HG03103 (cell line): ENCODE data around the gene ZNF283.

Experiments
- ATAC-seq: cut with Tn5 transposase; IDR thresholded peaks from one replicate; pipeline ENCODE4 v1.9.1; 2021; ENCODE audit warnings: low read depth; ENCODE audit not compliant: unreplicated experiment

The ZNF283 gene

DNA sequence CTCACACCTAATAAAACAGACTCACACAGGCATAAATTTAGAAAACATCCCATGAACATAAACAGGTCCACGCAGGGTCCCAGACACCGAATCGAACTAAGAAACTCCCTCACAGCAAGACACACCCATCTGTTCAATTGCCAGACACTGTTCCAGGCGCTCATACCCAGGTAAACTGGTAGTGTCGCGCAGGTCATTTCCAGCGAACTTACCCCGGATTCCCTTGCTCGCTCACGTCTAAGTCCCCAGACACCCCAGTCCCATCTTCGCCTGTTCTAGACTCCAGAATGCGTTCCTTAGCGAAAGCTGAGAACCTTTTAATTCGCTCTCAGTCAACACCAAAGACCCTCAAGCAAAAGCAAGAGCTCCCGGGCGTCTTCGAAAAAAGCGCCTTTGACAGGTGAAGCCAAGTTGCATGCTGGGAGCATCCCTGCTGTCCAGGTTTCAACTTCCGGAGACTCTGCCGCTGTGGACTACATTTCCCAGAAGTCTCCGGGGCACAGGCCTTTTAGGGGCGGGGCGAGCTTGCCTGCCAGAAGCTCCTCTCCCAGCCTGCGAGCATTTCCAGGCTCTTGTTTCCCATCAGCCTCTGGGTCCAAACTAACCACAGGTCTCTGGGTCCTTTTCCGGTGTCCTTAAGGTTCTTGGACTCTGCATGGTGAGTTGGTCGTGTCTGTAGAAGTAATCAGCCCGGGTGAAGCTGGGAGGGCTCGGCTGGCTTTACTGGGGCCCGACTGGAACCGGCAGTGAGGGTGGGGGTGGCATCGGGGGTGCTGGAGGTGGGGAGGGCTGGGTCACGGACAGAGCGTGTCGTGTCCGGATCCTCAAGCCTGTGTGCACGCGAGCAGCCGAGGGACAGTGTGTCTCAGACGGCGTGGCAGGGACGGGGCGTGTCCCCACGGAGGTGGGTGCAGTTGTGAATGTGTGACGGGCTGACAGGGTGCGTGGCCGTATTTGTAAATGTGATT is at the start of gene ZNF283:
Gene ZNF283 (plus strand): TSS at position 535 of the 968 bp plus-strand sequence. CDS start 6,184 bp downstream, outside the sequence.
- ATAC-seq, result no peak

DNA sequence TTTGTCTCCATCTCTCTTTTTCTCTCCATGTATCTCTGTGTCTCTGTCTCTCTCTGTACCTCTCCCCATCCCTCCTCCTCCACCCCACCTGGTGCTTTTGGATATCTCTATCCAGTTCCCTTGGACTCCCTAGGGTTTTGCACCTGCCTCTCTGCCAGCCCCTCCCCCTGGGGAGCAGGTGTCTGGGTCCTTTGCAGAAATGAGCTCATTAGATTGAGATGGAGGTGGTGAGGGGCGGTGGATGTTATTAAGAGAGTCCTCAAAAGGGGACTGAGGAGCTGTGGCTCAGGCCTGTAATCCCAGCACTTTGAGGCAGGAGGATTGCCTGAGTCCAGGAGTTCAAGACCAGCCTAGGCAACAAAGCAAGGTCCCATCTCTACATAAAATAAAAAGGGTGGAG is 48.5 kb upstream of the ZNF283 start:
- no peak for ATAC-seq

DNA sequence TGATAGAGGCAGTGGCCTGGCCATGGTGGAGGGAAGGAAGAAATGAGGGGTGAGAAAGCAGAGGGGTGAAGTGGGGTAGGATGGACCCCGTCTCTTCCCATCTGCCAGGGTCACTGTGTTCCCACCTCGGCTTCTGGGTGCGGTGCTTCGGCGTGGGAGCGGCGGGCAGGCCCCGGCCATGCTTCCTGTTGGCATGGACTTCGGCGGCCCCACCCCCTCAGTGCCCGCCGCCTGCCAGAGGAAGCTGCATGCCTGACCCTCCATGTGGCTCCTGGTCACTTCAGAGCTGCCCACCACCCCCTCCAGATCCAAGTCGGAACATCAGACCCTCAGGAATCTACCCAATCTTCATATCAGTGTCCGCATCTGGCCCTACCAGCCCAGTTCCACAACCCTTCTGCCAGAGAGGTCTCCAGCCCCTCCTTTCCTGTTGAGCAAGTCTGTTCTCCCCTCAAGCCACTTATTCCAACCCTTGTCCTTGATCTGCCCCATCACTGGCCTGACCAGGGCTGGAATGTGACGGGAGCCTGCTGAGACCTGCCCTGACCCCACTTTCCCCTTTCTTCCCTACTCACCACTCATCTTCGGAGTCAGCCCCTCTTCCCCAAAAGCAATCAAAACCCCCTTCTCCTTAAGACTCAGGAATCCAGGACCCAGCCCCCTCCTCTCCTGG is 47.8 kb upstream of the ZNF283 start:
- ATAC-seq, result no peak

DNA sequence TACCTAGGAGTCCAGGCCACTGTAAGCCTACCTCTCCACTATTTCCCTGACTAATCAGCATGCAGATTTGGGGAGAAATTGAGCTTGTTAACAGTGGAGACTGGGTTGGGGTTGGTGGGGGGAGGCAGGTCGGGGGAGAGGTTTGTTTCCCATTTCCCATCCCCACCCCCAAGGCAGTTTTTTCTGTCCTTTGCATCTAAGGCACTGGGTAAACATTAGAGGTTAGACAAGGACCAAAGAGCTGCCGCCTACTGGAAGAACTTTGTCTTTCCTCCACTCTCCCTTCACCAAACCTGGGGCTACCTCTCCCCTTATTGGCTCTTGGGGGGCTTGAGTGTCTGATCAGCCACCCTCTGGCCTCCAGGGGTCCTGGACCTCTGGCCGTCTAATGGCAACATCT is 47.3 kb upstream of the ZNF283 start:
- no peak for ATAC-seq

DNA sequence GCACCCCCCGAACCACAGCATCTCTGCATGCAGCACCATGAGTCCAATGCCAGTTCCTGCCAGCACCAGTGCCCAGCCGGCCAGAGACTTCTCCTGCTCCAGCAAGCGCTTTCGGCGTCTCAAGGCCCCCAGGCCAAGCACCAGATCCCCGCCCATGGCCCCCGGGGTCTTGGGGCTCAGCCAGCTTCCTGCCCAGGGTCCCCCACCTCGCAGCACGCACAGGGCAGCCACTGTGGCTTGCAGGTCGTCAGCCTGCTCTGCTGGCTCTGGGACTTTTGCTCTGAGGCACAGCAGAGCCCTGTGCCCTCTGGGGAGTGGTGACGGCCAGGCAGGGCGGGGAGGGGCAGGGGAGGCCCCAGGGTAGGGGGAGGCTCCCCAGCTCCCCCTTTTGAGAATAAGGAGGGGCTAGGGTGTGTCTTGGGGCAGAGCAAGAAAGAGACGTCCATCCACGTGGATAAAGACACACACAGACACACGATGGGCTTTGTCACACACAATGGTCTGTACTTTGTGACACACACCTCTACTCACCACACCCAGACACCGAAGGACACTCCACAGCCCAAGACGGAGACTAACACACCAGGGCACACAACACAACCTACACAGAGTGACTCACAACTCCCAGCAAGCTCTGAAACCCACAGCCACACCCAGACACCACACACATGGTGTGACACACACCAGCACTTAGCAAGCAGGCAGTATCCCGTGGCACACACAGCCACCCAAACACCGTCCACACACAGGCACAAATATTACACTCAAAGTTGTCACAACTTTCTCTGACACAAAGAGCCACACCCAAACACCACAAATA is 46.2 kb upstream of the ZNF283 start, which contains the start of gene KCNN4:
Gene KCNN4 (minus strand): TSS at position 268 of the 820 bp plus-strand sequence. CDS start 112 bp downstream, at position 156.
- peak; percentile 41 for ATAC-seq

DNA sequence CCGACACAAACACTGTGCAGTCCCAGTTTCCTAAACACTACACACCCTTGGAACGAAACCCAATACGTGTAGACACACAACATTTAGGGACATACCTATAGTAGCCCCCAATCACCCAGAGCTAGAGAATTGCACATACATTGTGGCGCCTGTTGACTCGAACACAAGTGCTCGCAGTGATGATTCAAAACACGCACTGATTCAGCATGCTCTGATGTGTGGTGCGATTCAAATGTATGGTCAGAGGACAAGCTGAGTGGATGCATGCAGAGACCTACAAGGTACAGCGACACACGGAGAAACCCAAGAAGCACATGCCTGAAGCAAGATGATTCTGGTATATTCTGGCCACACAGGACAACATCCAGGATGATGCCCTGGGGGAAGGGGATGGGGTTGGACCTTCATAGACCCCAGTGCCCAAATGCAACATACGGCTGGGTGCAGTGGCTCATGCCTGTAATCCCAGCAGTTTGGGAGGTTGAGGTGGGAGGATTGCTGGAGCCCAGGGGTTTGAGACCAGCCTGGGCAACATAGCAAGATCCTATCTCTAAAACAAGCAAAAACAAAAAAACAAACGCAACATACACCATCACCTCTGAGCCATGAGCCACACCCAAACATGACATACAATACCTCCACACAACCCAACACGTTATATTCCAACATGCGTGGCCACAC is 45.4 kb upstream of the ZNF283 start:
- no peak for ATAC-seq

DNA sequence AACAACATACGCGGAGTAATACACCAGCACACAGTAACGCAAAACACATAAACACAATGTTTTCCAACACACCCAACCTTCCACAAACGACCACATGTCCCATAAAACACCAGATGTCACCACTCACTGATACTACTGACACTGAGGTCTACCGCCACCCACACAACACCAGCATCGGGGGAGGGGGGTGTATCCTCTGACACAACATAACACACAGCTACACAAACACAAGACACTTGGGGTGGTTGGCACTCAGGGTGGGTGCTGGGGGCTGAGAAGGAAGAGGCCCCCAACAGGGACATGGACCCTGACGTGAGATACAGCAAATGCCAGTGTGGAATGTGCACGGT is 44.8 kb upstream of the ZNF283 start:
- no peak for ATAC-seq

DNA sequence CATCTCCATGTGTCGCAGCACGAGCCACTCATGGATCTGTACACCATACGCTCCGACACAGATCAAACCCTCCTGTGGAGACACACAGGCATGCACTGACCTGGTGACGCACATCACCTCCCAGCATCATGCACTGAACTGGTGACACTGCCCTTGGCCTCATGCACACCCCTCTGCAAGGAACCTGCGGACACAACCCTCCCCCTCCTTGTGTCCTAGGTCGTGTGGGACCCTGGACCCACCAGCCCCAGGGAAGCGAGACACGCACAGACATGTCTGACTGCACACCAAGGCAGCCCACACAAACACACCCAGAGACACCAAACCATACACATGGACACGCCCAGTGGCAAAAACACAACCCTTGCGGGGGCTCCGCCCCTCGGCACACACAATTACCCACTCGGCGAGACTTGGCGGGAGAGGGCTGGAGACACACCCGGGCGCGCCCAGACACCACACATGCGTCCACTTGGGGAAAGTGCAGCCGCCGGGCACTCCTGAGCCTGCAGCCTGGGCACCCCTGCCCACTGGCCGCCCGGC is 44.4 kb upstream of the ZNF283 start:
- no peak for ATAC-seq

DNA sequence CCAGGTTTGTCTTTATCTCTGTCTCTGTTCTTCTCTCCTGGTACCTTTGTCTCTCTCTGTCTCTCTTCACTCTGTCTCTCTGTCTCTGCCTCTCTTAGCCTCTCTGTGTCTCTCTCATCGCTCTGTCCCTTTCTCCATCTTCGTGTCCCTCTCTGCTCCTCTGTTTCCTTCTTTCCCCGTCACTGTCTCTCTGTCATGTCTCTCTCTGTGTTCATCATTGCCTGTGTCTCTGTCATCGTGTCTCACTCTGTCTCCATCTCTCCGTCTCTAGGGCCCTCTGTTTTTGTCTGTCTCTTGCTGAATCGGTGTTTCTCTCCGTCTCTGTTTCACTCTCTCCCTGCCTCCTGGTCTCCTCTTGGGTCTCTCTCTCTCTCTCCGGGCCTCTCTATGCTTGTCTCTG is 43.5 kb upstream of the ZNF283 start:
- no peak for ATAC-seq

DNA sequence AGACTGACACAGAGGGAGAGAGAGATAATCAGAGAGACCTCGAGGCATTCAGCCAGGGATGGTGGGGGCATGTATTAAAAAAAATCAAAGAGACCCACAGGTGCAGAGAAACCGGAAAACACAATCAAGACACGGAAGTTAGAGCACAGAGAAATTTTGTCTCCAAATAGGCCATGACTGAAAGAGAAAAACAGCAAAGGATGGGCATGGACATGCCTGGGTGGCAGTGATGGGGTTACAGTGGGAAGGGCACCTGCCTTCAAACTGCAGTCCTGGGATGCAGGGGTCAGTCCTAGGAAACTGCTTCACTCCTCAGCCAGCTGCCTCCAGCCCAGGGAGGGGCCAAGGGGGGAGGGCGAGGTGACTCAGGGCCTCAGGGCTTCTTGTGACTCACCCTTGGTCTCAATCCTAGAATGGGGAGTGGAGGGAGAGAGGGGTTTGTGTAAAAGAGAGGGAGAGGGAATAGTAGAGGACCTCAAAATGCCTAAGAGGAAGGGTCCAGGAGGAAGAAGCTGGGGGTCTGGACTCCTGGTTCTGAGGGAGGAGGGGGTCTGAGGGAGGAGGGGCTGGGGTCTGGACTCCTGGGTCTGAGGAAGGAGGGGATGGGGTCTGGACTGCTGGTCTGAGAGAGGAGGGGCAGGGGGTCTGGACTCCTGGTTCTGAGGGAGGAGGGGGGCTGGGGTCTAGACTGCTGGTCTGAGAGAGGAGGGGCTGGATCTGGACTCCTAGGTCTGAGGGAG is 42.7 kb upstream of the ZNF283 start:
- no peak for ATAC-seq

DNA sequence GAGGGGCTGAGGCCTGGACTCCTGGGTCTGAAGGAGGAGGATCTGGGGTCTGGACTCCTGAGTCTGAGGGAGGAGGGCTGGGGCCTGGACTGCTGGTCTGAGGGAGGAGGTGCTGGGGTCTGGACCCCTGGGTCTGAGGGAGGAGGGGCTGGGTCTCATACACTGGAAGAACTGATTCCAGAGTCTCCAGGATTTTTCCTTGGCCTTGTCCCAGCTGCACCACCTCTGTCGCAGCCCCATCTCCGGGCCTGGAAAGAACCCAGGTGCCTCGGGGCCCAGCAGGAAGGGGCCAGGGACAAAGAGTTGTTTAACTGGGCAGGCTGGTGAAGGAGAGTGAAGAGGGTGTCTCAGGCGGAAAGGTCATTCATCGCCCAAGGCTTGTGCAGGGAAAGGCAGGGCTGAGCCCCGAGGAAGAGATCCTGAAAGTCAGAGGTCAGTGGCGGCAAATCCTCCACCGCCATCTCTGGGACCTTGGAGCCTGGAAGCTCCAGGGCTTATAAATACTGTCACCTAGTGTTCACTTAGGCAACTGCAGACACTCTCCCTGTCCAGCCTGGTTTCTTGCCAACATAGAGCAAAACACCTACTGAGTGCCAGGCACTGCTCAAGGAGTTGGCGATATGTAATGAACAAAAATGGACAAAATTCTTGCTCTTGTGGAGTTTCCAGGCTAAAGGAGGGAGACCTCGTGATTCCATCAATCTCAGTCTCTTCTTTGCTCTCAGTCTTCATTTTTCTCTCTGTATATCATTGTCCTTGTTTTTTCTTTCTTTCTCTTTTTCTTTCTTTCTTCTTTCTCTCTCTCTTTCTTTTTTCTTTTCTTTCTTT is 41.9 kb upstream of the ZNF283 start:
- ATAC-seq, result no peak

DNA sequence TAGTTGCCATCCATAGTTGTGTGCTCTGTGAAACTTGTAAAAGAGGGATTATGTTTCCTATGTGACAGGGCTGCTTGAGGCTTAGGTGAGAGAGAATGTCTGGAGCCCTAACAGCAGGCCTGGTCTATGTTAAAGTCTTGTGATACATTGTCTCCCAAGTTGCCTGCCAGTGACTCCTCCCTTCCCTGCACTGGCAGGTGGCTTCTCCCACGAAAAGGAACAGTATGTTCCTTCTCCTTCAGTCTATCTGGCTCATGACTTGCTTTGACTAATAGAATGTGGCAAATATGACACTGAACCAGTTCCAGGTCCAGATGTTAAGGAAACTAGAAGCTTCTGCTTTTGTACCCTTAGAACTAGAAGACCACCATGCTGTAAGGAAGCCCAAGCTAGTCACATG is 40.5 kb upstream of the ZNF283 start:
- ATAC-seq, result no peak

DNA sequence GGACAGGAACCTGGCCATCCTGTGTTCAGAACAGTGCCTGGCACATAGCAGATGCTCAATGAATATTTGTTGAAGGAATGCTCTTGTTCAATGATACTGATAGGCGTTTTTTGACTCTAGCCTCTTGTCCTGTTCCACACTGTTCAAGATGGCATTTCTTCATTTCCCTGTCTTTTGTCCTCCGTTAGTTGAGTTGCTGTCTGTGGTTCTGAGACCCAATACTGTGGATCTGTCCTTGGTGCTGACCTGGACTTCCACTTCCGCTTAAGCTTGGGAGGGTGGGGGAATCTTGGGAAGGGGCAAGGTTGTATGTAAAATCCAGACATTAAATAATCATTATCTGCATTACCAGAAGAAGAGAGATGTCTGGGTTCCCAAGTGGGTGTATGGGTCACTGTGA is 38.1 kb upstream of the ZNF283 start:
- ATAC-seq, result no peak

DNA sequence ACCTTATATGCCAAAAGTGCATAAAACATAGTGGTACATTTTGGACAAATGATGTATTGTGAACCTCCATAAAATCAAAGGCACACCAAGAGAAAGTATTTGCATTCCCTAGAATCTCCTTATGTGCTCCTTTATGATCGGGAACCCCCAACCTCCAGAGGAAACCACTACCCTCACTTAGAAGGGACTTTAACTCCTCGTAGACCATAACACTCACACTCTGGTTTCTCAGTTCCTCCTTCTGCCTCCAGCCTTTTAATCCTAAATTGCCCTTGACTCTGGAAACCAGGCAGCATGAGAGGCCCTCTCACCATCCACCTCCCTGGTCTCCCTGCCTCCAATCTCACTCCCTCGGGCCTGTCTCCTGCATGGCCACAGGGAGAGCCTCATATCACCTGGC is 36.5 kb upstream of the ZNF283 start:
- ATAC-seq, result no peak

DNA sequence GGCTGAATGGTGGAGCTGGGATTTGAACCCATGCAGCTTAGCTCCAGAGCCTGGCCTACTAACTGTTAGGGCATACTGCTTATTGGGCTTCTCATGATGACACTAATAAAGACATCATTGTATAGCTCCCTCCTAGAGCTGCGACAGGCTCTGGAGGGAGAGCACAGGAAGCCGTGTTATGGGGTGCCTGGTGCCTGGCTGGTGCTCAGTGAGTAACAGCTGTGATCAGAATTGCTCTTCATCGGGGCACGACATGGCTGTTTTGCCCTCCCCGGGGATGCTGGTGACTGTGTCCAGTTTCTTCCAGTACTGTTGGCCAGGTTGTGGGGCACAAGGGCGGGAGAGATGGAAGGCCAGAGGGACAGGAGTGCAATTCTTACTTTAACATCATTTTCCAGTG is 30.0 kb upstream of the ZNF283 start:
- ATAC-seq, result no peak

DNA sequence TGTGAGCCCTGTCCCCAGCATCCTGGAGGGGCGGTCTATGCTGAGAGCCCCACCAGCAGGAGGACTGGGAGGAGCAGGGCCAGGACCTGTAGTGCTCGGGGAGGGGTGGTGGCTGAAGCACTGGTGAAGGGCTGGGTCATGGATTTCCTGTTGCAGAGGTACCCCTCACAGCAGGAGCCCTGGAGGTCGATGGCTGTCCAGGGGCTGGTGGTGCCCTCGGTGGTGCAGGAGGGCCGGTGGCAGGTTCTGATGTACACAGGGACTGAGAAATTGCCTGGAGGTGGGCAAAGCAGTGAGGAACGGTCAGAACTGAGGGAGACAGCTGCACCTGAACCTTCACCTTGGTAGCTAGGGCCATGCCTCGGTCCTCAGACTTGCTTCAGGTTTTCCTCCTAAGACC is 29.6 kb upstream of the ZNF283 start:
- ATAC-seq, result no peak

DNA sequence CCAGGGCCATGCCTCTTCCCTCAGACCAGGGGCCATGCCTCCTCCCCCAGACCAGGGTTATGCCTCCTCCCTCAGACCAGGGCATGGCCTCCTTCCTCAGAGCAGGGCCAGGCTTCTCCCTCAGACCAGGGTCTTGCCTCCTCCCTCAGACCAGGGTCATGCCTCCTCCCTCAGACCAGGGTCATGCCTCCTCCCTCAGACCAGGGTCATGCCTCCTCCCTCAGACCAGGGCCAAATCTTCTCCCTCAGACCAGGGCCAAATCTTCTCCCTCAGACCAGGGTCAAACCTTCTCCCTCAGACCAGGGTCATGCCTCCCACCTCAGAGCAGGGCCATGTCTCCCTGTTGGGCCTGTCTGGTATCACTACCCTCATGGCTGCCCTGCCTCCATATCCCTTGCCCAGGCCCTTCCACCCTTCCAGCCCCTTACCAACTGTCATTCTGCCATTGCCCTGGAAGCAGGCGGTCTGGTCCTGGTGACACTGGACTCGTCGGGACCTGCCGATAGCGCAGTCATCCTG is 29.0 kb upstream of the ZNF283 start:
- no peak for ATAC-seq
